Measurements from ENCODE around the gene GTF2IRD1. TPM values are rescaled to one million over a fixed set of nuclear protein-coding genes. Genes with fewer than 3 reads are reported as not detected.

GTF2IRD1 gene
- total and polyA plus RNA-seq, 2 experiments from 2014 or later: 28.7 to 37.1 TPM

DNA sequence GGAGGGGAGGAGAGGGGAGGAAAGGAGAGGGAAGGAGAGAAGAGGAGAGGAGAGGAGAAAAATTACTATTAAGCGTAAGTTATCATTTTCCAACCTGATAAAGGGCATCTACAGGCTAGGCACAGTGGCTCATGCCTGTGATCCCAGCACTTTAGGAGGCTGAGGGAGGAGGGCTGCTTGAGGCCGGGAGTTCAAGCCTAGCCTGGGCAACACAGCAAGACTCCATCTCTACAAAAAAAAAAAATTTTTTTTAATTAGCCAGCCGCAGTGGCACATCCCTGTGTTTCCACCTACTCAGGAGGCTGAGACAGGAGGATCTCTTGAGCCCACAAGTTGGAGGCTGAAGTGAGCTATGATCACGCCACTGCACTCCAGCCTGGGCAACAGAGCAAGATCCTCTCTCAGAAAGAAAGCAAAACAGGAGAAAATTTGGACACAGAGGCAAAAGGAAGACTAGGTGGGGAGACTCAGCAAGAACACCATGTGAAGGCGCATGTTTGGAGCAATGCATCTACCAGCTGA lies 168.6 kb downstream of the GTF2IRD1 start:
- no peaks in the 10 kb centered on the region for H3K27me3 ChIP-seq (ENCODE audit: insufficient read depth)
- Mint-ChIP-seq H3K4me1 (peaks cover 15% of the 10 kb centered on the region), H3K9me3 (no peaks in the 10 kb centered on the region), H3K27me3 (ENCODE audit: insufficient read depth, low read depth, poor library complexity) (peaks cover 3% of the 10 kb centered on the region), H3K4me3 (no peak overlapping the region), H3K27ac (no peak overlapping the region), H3K36me3 (ENCODE audit: low read depth) (no peaks in the 10 kb centered on the region; the same call in 2 of the 3 replicates)
- H3K36me3 ChIP-seq (ENCODE audit: insufficient read depth): no peaks in the 10 kb centered on the region
- no peaks in the 10 kb centered on the region for H3K9me2 ChIP-seq (ENCODE audit: insufficient read depth)
- H3K4me2 ChIP-seq: no peak overlapping the region
- no peaks in the 10 kb centered on the region for H4K20me1 ChIP-seq (replicated peaks; ENCODE audit: insufficient read depth)
- TF ChIP-seq ZNF331 (CRISPR knock-in tag; IDR thresholded peaks at IDR 0.05; ENCODE audit: low read depth) (no peak), EZH2 (IDR thresholded peaks at IDR 0.05; ENCODE audit: low read depth, unreplicated experiment) (no peak)
- TF ChIP-seq, protein P1, sequence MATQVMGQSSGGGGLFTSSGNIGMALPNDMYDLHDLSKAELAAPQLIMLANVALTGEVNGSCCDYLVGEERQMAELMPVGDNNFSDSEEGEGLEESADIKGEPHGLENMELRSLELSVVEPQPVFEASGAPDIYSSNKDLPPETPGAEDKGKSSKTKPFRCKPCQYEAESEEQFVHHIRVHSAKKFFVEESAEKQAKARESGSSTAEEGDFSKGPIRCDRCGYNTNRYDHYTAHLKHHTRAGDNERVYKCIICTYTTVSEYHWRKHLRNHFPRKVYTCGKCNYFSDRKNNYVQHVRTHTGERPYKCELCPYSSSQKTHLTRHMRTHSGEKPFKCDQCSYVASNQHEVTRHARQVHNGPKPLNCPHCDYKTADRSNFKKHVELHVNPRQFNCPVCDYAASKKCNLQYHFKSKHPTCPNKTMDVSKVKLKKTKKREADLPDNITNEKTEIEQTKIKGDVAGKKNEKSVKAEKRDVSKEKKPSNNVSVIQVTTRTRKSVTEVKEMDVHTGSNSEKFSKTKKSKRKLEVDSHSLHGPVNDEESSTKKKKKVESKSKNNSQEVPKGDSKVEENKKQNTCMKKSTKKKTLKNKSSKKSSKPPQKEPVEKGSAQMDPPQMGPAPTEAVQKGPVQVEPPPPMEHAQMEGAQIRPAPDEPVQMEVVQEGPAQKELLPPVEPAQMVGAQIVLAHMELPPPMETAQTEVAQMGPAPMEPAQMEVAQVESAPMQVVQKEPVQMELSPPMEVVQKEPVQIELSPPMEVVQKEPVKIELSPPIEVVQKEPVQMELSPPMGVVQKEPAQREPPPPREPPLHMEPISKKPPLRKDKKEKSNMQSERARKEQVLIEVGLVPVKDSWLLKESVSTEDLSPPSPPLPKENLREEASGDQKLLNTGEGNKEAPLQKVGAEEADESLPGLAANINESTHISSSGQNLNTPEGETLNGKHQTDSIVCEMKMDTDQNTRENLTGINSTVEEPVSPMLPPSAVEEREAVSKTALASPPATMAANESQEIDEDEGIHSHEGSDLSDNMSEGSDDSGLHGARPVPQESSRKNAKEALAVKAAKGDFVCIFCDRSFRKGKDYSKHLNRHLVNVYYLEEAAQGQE (IDR thresholded peaks at IDR 0.05; ENCODE audit: unreplicated experiment): no peak
- DNase-seq (ENCODE audit: low spot score) (no peak), ATAC-seq (no peak)
- H3K79me2 ChIP-seq (replicated peaks; ENCODE audit: insufficient read depth): no peaks in the 10 kb centered on the region
- H3F3A ChIP-seq (replicated peaks; ENCODE audit: low read depth): 0 out of 2 replicates have a peak, but pooled peaks cover 8% of the 10 kb centered on the region
- no peak overlapping the region for H2AFZ ChIP-seq
- H3K27ac ChIP-seq (ENCODE audit: low read depth): no peak overlapping the region
- no peak overlapping the region for H3K4me3 ChIP-seq
- peaks cover 14% of the 10 kb centered on the region for H3K4me1 ChIP-seq (ENCODE audit: insufficient read depth)

DNA sequence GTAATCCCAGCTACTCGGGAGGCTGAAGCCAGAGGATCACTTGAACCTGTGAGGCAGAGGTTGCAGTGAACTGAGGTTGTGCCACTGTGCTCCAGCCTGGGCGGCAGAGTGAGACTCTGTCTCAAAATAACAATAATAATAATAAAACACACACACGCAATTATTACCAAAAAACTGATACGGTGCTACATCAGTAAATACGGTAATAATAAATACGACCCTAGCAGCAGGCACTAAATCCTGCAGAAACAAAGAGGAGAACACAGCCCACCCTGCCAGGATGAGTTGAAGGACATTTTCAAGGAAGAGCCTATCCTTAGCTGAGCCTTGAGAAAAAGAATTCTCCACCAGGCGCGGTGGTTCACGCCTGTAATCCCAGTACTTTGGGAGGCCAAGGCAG lies 169.4 kb downstream of the GTF2IRD1 start:
- peaks cover 3% of the 10 kb centered on the region for H3K27me3 Mint-ChIP-seq (ENCODE audit: insufficient read depth, low read depth, poor library complexity)
- H3K36me3 Mint-ChIP-seq (ENCODE audit: low read depth): no peaks in the 10 kb centered on the region; the same call in 2 of the 3 replicates
- H3K27ac Mint-ChIP-seq: no peak overlapping the region
- Histone ChIP-seq H3K4me1 (ENCODE audit: insufficient read depth) (peaks cover 11% of the 10 kb centered on the region), H3K9me2 (ENCODE audit: insufficient read depth) (no peaks in the 10 kb centered on the region), H3K27ac (ENCODE audit: low read depth) (peak overlapping the region; percentile 48; the same call in 1 of the 2 replicates), H3K4me3 (no peak overlapping the region), H3F3A (replicated peaks; ENCODE audit: low read depth) (0 out of 2 replicates have a peak, but pooled peaks cover 8% of the 10 kb centered on the region), H4K20me1 (replicated peaks; ENCODE audit: insufficient read depth) (no peaks in the 10 kb centered on the region), H2AFZ (peak overlapping the region; percentile 72; the same call in 1 of the 2 replicates), H3K4me2 (no peak overlapping the region), H3K36me3 (ENCODE audit: insufficient read depth) (no peaks in the 10 kb centered on the region), H3K27me3 (ENCODE audit: insufficient read depth) (no peaks in the 10 kb centered on the region), H3K79me2 (replicated peaks; ENCODE audit: insufficient read depth) (no peaks in the 10 kb centered on the region)
- peaks cover 17% of the 10 kb centered on the region for H3K4me1 Mint-ChIP-seq
- DNase-seq (ENCODE audit: low spot score) (peak; percentile 12), ATAC-seq (no peak)
- TF ChIP-seq STAT1 (IDR thresholded peaks at IDR 0.05; ENCODE audit: unreplicated experiment) (no peak), ZNF331 (CRISPR knock-in tag; IDR thresholded peaks at IDR 0.05; ENCODE audit: low read depth) (no peak), JUNB (IDR thresholded peaks at IDR 0.05; ENCODE audit: unreplicated experiment) (no peak)
- TF ChIP-seq, protein P2, sequence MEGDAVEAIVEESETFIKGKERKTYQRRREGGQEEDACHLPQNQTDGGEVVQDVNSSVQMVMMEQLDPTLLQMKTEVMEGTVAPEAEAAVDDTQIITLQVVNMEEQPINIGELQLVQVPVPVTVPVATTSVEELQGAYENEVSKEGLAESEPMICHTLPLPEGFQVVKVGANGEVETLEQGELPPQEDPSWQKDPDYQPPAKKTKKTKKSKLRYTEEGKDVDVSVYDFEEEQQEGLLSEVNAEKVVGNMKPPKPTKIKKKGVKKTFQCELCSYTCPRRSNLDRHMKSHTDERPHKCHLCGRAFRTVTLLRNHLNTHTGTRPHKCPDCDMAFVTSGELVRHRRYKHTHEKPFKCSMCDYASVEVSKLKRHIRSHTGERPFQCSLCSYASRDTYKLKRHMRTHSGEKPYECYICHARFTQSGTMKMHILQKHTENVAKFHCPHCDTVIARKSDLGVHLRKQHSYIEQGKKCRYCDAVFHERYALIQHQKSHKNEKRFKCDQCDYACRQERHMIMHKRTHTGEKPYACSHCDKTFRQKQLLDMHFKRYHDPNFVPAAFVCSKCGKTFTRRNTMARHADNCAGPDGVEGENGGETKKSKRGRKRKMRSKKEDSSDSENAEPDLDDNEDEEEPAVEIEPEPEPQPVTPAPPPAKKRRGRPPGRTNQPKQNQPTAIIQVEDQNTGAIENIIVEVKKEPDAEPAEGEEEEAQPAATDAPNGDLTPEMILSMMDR (conservative IDR thresholded peaks at IDR 0.05; ENCODE audit: low read depth in 2 of 2): no peak
- TF ChIP-seq, protein P1 (IDR thresholded peaks at IDR 0.05; ENCODE audit: unreplicated experiment): no peak
- no peaks in the 10 kb centered on the region for H3K9me3 Mint-ChIP-seq
- no peak overlapping the region for H3K4me3 Mint-ChIP-seq
